WTC11 (cell line): ENCODE measurements around the gene PTX4. TPM values are rescaled to one million over a fixed set of nuclear protein-coding genes. Genes with fewer than 3 reads are reported as not detected.

Experiments used
- total RNA-seq: library from RNA; stranded (reverse); gene quantifications from 3 replicates; pipeline ENCODE4 v1.2.3, GENCODE V29; 2021

Gene PTX4
- total RNA-seq, 1 experiment from 2014 or later = 0.26 TPM

Other genes starting within 250 kb of the PTX4 start
- gene TPSAB1, start 248.2 kb downstream of the PTX4 start, total RNA-seq = 0.53 TPM in 1 of 3 replicates, not detected in the others
- 0.31 to 1.5 TPM (median 0.94 TPM) in 3 replicates for gene TPSD1, start 232.9 kb downstream of the PTX4 start, total RNA-seq
- 211 to 229 TPM (median 222 TPM) in 3 replicates for gene UBE2I, start 179.3 kb downstream of the PTX4 start, total RNA-seq
- gene BAIAP3, start 155.3 kb downstream of the PTX4 start, total RNA-seq = 15.2 to 18.8 TPM (median 16.5 TPM) in 3 replicates
- 63.0 to 66.3 TPM (median 66.2 TPM) in 3 replicates for gene TSR3, start 137.1 kb downstream of the PTX4 start, total RNA-seq
- 31.1 to 39.1 TPM (median 35.9 TPM) in 3 replicates for gene GNPTG, start 137.0 kb downstream of the PTX4 start, total RNA-seq
- 42.0 to 53.3 TPM (median 42.3 TPM) in 3 replicates for gene UNKL, start 74.2 kb downstream of the PTX4 start, total RNA-seq
- 16.2 to 17.0 TPM (median 16.9 TPM) in 3 replicates for gene UQCC4, start 68.2 kb downstream of the PTX4 start, total RNA-seq
- not detected in 3 replicates for gene PERCC1, start 57.9 kb downstream of the PTX4 start, total RNA-seq
- gene CCDC154, start 44.4 kb downstream of the PTX4 start, total RNA-seq = 0.46 to 1.2 TPM (median 1.1 TPM) in 3 replicates
- 80.6 to 94.1 TPM (median 90.0 TPM) in 3 replicates for gene CLCN7, start 13.9 kb downstream of the PTX4 start, total RNA-seq
- 67.8 to 86.7 TPM (median 71.6 TPM) in 3 replicates for gene TELO2, start 4.4 kb upstream of the PTX4 start, total RNA-seq
- 0.18 to 0.35 TPM (median 0.30 TPM) in 3 replicates for gene TMEM204, start 44.7 kb upstream of the PTX4 start, total RNA-seq
- 27.0 to 31.0 TPM (median 28.9 TPM) in 3 replicates for gene IFT140, start 123.1 kb upstream of the PTX4 start, total RNA-seq
- gene CRAMP1, start 123.4 kb upstream of the PTX4 start, total RNA-seq = 24.0 to 27.4 TPM (median 25.9 TPM) in 3 replicates
- 150 to 169 TPM (median 157 TPM) in 3 replicates for gene JPT2, start 189.3 kb upstream of the PTX4 start, total RNA-seq
- 59.7 to 72.3 TPM (median 63.2 TPM) in 3 replicates for gene MAPK8IP3, start 217.3 kb upstream of the PTX4 start, total RNA-seq